Measurements from ENCODE around the gene CDIP1.

GRCh38 chr16:4533490-4533889 lies 5.1 kb downstream of the CDIP1 start:
- no peak for TF ChIP-seq CTCF (IDR thresholded peaks at IDR 0.05; ENCODE audit: low read length)
- no peak for TF ChIP-seq EZH2 (IDR thresholded peaks at IDR 0.05; ENCODE audit: borderline replicate concordance, low read length)

All from OCI-LY1 (cell line).